Measurements from ENCODE around the gene KCNQ1.

The KCNQ1 gene

GRCh38 chr11:2409611-2410468, 35.0 kb upstream of the KCNQ1 start:
- no peak for DNase-seq (ENCODE audit: low read depth in 2 of 2)

GRCh38 chr11:2410616-2411015, 34.2 kb upstream of the KCNQ1 start:
- DNase-seq (ENCODE audit: low read depth in 2 of 2), result no peak

- DNase-seq (ENCODE audit: low read depth in 2 of 2), result no peak
These were observed 33.1 kb upstream of the KCNQ1 start for GRCh38 chr11:2411446-2412305.

GRCh38 chr11:2412323-2412722, 32.5 kb upstream of the KCNQ1 start:
- no peak for DNase-seq (ENCODE audit: low read depth in 2 of 2)

DNA sequence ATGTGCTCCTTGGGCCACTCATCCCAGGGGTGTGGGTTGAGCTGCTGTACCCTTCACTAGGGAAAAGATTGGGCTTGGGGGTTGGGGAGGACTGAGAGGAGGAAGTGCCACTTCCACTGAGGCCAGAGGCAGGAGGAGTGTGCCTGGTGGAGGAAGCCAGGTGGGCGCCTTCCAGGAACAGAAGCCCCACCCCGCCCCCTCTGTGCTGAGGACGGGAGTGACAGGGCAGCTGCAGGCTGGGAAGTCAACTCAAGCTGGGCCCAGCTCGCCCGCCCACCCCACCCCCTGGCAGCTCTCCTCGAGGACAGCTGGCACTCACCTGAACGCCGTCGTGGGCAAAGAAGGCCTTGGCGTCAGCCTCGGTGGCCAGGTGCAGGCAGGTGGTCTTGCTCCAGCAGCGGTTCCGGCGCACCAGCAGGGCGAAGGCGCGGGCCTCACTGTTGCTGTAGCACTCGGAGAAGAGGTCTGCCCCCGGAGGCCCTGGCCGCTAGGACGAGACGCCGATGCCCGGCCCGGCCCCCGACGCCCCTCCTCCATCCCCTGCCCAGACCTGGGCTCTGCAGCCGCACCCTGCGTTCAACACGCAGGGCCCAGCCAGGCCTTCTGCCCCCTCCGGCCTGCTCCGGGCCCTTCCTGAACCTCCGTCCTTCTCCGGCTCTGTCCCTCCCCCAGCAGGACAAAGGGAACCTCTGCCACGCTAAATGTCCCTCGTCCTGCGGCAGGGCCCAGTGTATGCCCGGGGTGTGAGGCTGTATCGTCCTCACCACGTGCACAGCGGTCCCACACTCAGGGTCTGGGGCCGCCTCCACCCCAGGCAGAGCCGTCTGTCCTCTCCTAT, 30.8 kb upstream of the KCNQ1 start:
- no peak for DNase-seq (ENCODE audit: low read depth in 2 of 2)

DNA sequence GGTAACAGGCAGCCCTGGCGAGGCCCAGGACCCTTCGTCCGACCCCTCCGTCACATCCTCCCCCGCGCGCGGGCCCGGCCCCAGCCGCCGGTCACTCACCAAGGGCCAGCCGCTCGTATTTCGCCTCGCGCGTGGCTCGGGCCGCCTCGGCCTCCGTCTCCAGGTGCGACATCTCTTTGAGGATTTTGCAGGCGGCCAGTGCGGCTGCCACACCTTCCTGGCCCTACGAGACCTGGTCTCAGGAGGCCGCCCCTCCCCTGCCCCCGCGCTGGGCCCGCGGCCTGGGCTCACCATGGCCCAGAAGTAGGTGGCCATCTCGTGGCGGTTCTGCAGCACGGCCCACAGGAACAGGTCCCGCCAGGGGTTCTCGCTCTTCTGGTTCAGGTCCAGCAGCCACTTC, 30.2 kb upstream of the KCNQ1 start:
- DNase-seq (ENCODE audit: low read depth in 2 of 2), result no peak

- no peak for DNase-seq (ENCODE audit: low read depth in 2 of 2)
These were observed 29.6 kb upstream of the KCNQ1 start for GRCh38 chr11:2415171-2415570.

DNA sequence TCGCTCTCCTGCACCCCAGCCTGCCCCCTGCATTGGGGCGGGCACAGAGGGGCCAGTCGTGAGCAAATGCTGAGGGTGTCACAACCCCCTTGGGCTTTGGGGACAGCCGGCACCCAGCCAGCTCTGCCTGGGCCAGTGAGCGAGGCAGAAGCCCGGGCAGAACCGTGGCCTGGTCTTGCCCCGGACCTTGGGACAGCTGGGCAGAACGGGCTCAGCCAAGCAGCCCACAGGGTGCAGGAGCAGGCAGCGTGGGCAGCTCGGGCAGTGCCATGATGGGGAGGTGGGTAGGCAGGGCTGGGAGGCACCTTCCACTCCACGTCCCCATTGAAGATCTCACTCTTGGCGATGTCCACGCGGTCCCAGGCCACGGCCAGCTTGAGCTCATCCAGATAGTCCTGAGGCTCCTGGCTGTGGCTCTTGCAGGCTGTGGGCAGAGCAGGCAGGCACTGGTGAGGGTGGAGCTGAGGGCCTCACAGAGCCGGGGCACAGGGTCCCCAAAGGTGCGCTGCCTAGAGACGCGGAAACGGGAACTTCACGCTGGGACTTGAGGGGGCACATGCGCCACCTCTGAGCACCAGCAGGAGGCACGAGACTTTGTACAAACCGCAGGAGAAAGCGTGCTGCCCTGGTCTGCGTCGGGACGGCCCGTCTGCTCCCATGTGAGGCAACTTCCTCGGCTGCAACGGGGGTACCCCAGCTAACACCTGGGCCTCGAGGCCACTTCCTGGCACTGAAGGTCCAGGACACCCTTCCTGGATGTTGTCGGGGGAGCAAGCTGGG, 29.0 kb upstream of the KCNQ1 start:
- no peak for DNase-seq (ENCODE audit: low read depth in 2 of 2)

- no peak for DNase-seq (ENCODE audit: low read depth in 2 of 2)
These were observed 28.0 kb upstream of the KCNQ1 start for GRCh38 chr11:2416765-2417164.

DNA sequence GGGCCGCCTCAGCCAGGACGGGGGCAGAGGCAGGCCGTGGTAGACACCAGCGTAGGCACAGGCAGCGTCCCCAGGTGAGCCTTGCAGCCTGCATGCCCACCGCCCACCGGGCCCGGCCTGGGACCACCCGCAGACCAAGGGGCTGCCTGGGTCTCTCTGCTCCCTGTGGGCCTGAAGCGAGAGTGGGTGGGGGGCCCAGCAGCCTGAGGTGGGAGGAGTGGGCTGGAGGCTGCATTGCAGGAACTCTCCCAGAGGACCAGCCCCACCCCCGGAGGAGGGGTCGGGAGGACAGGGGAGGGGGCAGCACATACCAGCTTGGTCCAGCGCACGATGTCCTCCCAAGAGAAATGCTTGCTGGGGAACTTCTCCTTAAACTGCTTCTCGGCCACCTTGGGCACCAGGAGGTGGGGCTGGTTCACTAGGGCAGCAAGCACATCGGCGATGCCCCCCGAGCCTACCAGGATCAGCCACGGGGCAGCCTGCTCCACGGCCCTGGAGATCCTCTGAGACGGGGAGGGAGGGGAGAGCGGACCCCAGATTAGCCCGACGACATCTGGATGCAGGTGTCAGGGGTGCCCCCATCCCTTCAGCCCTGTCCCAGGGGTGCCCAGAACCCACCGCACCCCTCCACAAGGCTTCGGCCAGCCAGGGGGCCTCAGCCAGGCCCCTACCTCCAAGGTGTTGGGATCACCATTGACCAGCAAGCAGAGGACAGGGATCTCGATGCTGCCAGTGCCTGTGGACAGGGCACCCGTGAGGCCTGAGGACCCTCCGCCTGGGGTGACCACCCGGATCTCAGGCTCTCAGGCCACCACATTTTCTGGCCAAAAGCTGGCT, 26.7 kb upstream of the KCNQ1 start:
- no peak for DNase-seq (ENCODE audit: low read depth in 2 of 2)

GRCh38 chr11:2418693-2419360, 26.0 kb upstream of the KCNQ1 start:
- no peak for DNase-seq (ENCODE audit: low read depth in 2 of 2)

- DNase-seq (ENCODE audit: low read depth in 2 of 2), result peak in 1 of 2 experiments; percentile 52
These were observed 24.9 kb upstream of the KCNQ1 start for GRCh38 chr11:2419638-2420501.

GRCh38 chr11:2420502-2421225, 24.1 kb upstream of the KCNQ1 start:
- peak; percentile 47 to 67 for DNase-seq (ENCODE audit: low read depth in 2 of 2)

- no peak for DNase-seq (ENCODE audit: low read depth in 2 of 2)
These were observed 23.4 kb upstream of the KCNQ1 start for GRCh38 chr11:2421226-2421994.

DNA sequence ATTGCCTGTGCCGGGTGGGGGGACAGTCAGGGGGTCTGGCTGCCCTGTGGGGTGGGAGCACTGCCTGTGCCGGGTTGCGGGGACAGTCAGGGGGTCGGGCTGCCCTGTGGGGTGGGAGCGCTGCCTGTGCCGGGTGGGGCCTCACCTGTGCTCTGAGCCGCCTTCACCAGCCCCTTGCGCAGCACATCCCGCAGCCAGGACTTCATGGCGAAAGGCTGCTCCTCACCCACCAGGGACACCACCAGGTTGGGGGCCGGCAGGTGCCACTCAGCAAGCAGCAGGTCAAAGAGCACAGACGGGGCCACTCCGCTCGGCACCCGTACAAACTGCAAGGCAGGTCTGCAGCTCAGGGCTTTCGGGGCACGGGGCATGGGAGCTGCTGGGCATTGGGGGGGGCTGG, 22.8 kb upstream of the KCNQ1 start:
- no peak for DNase-seq (ENCODE audit: low read depth in 2 of 2)

- DNase-seq (ENCODE audit: low read depth in 2 of 2), result no peak
These were observed 22.2 kb upstream of the KCNQ1 start for GRCh38 chr11:2422461-2423156.

Measured in stimulated activated CD4-positive, alpha-beta T cell treated with anti-CD3 and anti-CD28 coated beads, Interleukin-12 subunit alpha, Interleukin-12 subunit beta, amount 100 ng/mL, for 24 hours (primary cell).